Vagina (tissue), 2 donors: Measurements from ENCODE around the gene SAP30L. TPM values are rescaled to one million over a fixed set of nuclear protein-coding genes. Genes with fewer than 3 reads are reported as not detected.
A peak's percentile ranks its signal among the peaks of the same experiment; 100 is the strongest.

Experiments
- DNase-seq, 2 donors: peaks; one replicate each; pipeline ENCODE4 v3.0.0-alpha.2; 2017; ENCODE audit errors: extremely low spot score in 2 of 2
- H3K27ac ChIP-seq: fragments of 200-600 bp; sonication (generic); one replicate; pipeline ENCODE4 v1.5.1; 2019
- H3K27me3 ChIP-seq: fragments of 200-600 bp; sonication (generic); one replicate; pipeline ENCODE4 v1.5.1; 2019
- H3K36me3 ChIP-seq, 2 donors: fragments of 200-600 bp; sonication (generic); one replicate each; pipeline ENCODE4 v1.5.1; 2017 to 2019
- H3K4me1 ChIP-seq: fragments of 200-600 bp; sonication (generic); one replicate; pipeline ENCODE4 v1.5.1; 2019
- H3K4me3 ChIP-seq, 2 donors: fragments of 200-600 bp; sonication (generic); 1 replicate in 1 of 2; 2 replicates in 1 of 2; pipeline ENCODE4 v1.5.1; 2016 to 2019
- H3K9me3 ChIP-seq: fragments of 200-600 bp; sonication (generic); one replicate; pipeline ENCODE4 v1.5.1; 2019
- CTCF ChIP-seq, 3 experiments: fragments of 450-650 bp in 2 of 3; fragments of 200-600 bp in 1 of 3; sonication (generic) in 1 of 3; IDR thresholded peaks; one replicate each; pipeline ENCODE4 v1.5.1; 2017 to 2019; ENCODE audit warnings: antibody characterized with exemption in 3 of 3, mild to moderate bottlenecking in 2 of 3, moderate library complexity in 2 of 3
- POLR2A ChIP-seq, 2 donors: fragments of 450-650 bp; IDR thresholded peaks; one replicate each; pipeline ENCODE4 v1.6.1; 2017; ENCODE audit warnings: antibody characterized with exemption in 2 of 2, mild to moderate bottlenecking in 2 of 2, moderate library complexity in 2 of 2
- POLR2AphosphoS5 ChIP-seq, 2 donors: sonication (generic); formaldehyde crosslinking; IDR thresholded peaks; one replicate each; pipeline ENCODE4 v1.9.0; 2017; ENCODE audit warnings: antibody characterized with exemption in 2 of 2, mild to moderate bottlenecking in 2 of 2, low read depth in 1 of 2; ENCODE audit not compliant: insufficient read depth in 1 of 2
- intact Hi-C: fragments of 100-400 bp; cut with DNase I; formaldehyde crosslinking; loops from one replicate; pipeline ENCODE4 v1.15.1; 2023
- total RNA-seq: library from RNA; depleted of rRNA; stranded (reverse); fragments of >200 nt; gene quantifications from one replicate; pipeline ENCODE4 v1.2.3, GENCODE V29; 2016

SAP30L gene
- total RNA-seq, 1 donor from 2014 or later = 54.3 TPM

GRCh38 chr5:154464438-154464837 lies 18.6 kb downstream of the SAP30L start:
- DNase-seq = no peak
- TF ChIP-seq CTCF (IDR thresholded peaks at IDR 0.05) (no peak), POLR2AphosphoS5 (IDR thresholded peaks at IDR 0.05; ENCODE audit: insufficient read depth in 1 of 2, low read depth in 1 of 2) (no peak), POLR2A (IDR thresholded peaks at IDR 0.05) (no peak)
- no peaks in the 10 kb centered on the region for H3K4me1 ChIP-seq
- H3K9me3 ChIP-seq = no peaks in the 10 kb centered on the region
- H3K36me3 ChIP-seq = peaks cover 0 to 2% of the 10 kb centered on the region in 2 donors
- no peak overlapping the region for H3K27ac ChIP-seq
- intact Hi-C loops = loop anchor here (10.0 kb wide), 1 partner anchor 140 kb away; no protein-coding TSS in a partner anchor
- H3K27me3 ChIP-seq = no peaks in the 10 kb centered on the region
- H3K4me3 ChIP-seq = no peak overlapping the region

GRCh38 chr5:154465169-154465568 lies 19.4 kb downstream of the SAP30L start:
- DNase-seq = no peak
- intact Hi-C loops = loop anchor here (10.0 kb wide), 1 partner anchor 140 kb away; no protein-coding TSS in a partner anchor
- H3K36me3 ChIP-seq = no peaks in the 10 kb centered on the region
- no peaks in the 10 kb centered on the region for H3K9me3 ChIP-seq
- TF ChIP-seq POLR2AphosphoS5 (IDR thresholded peaks at IDR 0.05; ENCODE audit: insufficient read depth in 1 of 2, low read depth in 1 of 2) (no peak), CTCF (IDR thresholded peaks at IDR 0.05) (no peak), POLR2A (IDR thresholded peaks at IDR 0.05) (no peak)
- no peak overlapping the region for H3K27ac ChIP-seq
- no peak overlapping the region for H3K4me3 ChIP-seq
- no peaks in the 10 kb centered on the region for H3K4me1 ChIP-seq
- no peaks in the 10 kb centered on the region for H3K27me3 ChIP-seq

- intact Hi-C loops = loop anchor here (10.0 kb wide), 1 partner anchor 139 kb away; no protein-coding TSS in a partner anchor
- no peaks in the 10 kb centered on the region for H3K27me3 ChIP-seq
- no peak overlapping the region for H3K27ac ChIP-seq
- no peaks in the 10 kb centered on the region for H3K9me3 ChIP-seq
- H3K4me1 ChIP-seq = no peaks in the 10 kb centered on the region
- no peaks in the 10 kb centered on the region for H3K36me3 ChIP-seq
- H3K4me3 ChIP-seq = no peak overlapping the region
- no peak for DNase-seq
- TF ChIP-seq CTCF (IDR thresholded peaks at IDR 0.05) (no peak), POLR2AphosphoS5 (IDR thresholded peaks at IDR 0.05; ENCODE audit: insufficient read depth in 1 of 2, low read depth in 1 of 2) (no peak)
Observed at GRCh38 chr5:154466147-154466546, 20.4 kb downstream of the SAP30L start.

- Histone ChIP-seq H3K9me3 (no peaks in the 10 kb centered on the region), H3K27me3 (no peaks in the 10 kb centered on the region), H3K27ac (no peak overlapping the region), H3K4me1 (no peaks in the 10 kb centered on the region), H3K4me3 (no peak overlapping the region), H3K36me3 (no peaks in the 10 kb centered on the region)
- TF ChIP-seq CTCF (IDR thresholded peaks at IDR 0.05) = no peak
- TF ChIP-seq POLR2A (IDR thresholded peaks at IDR 0.05) = no peak
- TF ChIP-seq POLR2AphosphoS5 (IDR thresholded peaks at IDR 0.05; ENCODE audit: insufficient read depth in 1 of 2, low read depth in 1 of 2) = no peak
- intact Hi-C loops = loop anchor here (10.0 kb wide), 1 partner anchor 138 kb away; no protein-coding TSS in a partner anchor
- no peak for DNase-seq
Observed at GRCh38 chr5:154466671-154467070, 20.9 kb downstream of the SAP30L start.

GRCh38 chr5:154467655-154468354 lies 22.0 kb downstream of the SAP30L start:
- H3K27me3 ChIP-seq = no peaks in the 10 kb centered on the region

More at GRCh38 chr5:154467655-154468354, 22.0 kb downstream of the SAP30L start:
- no peak overlapping the region for H3K4me3 ChIP-seq
- no peaks in the 10 kb centered on the region for H3K9me3 ChIP-seq
- H3K4me1 ChIP-seq = no peaks in the 10 kb centered on the region
- DNase-seq = no peak
- TF ChIP-seq POLR2A (IDR thresholded peaks at IDR 0.05) (no peak), CTCF (IDR thresholded peaks at IDR 0.05) (peak; percentile 59 to 89 (median 78))
- H3K36me3 ChIP-seq = no peaks in the 10 kb centered on the region
- no peak overlapping the region for H3K27ac ChIP-seq
- intact Hi-C loops = loop anchor here (10.0 kb wide), 1 partner anchor 137 kb away; no protein-coding TSS in a partner anchor
